ENCODE results near the gene KRTAP17-1. TPM values are rescaled to one million over a fixed set of nuclear protein-coding genes. Genes with fewer than 3 reads are reported as not detected.
A peak's percentile ranks its signal among the peaks of the same experiment; 100 is the strongest.

The KRTAP17-1 gene
- total RNA-seq (2021) (not detected in 2 replicates), Bru-seq, nascent RNA (not detected), BruChase-seq, experiment 1, labeled RNA remaining after a 2-hour chase (not detected), BruChase-seq, experiment 2, labeled RNA remaining after a 6-hour chase (not detected)
- long read RNA-seq, result 0 reads

- Histone ChIP-seq H3K4me1 (replicated peaks; ENCODE audit: insufficient read depth) (no peaks in the 10 kb centered on the region), H3K4me2 (no peak within 1 kb of the TSS), H3K4me3 (no peak within 1 kb of the TSS), H3F3A (ENCODE audit: insufficient read depth, low read depth) (no peaks in the 10 kb centered on the region), H3K36me3 (ENCODE audit: low read depth) (peaks cover 4% of the 10 kb centered on the region; the same call in 1 of the 2 replicates), H3K27ac (no peak within 1 kb of the TSS), H2AFZ (no peak within 1 kb of the TSS), H4K20me1 (ENCODE audit: insufficient read depth) (no peaks in the 10 kb centered on the region), H3K79me2 (ENCODE audit: low read depth) (no peaks in the 10 kb centered on the region), H3K9me3 (ENCODE audit: insufficient read depth, low read depth) (no peaks in the 10 kb centered on the region; the same call in none of the 2 replicates), H3K9me2 (ENCODE audit: insufficient read depth) (no peaks in the 10 kb centered on the region), H3K27me3 (ENCODE audit: insufficient read depth, low read depth) (no peaks in the 10 kb centered on the region)
- no TSS peak for BruUV-seq (replicated peaks)
- TF ChIP-seq CTCF (conservative IDR thresholded peaks at IDR 0.05) (no peak), EZH2 (IDR thresholded peaks at IDR 0.05; ENCODE audit: low read depth) (no peak)
- POLR2A ChIA-PET (ENCODE audit: unreplicated experiment), result interaction anchor here (0.5 kb wide), 1 partner anchor 88 kb away, joined by 3 read pairs; no protein-coding TSS in a partner anchor
- no peak for DNase-seq
- intact Hi-C loops (cut with micrococcal nuclease; ENCODE audit: unreplicated experiment), result no loop called here
- CTCF ChIA-PET, result interaction anchor here (0.6 kb wide), 1 partner anchor 207 kb away, joined by 3 read pairs; no protein-coding TSS in a partner anchor
Observed at GRCh38 chr17:41315204-41315794, at the start of gene KRTAP17-1. Gene KRTAP17-1, minus strand, starts transcription at chr17:41315710. Its CDS starts 60 bp downstream, at chr17:41315650.

- CTCF ChIA-PET, result no interaction called here
- no peaks in the 10 kb centered on the region for H3K27me3 ChIP-seq (ENCODE audit: insufficient read depth, low read depth)
- H2AFZ ChIP-seq, result no peak overlapping the region; the same call in 1 of the 2 replicates
- H3K79me2 ChIP-seq (ENCODE audit: low read depth), result no peaks in the 10 kb centered on the region
- TF ChIP-seq EZH2 (IDR thresholded peaks at IDR 0.05; ENCODE audit: low read depth), result no peak
- TF ChIP-seq CTCF (conservative IDR thresholded peaks at IDR 0.05), result no peak
- no peak overlapping the region for H3K4me2 ChIP-seq
- no peak overlapping the region for H3K27ac ChIP-seq
- POLR2A ChIA-PET (ENCODE audit: unreplicated experiment), result no interaction called here
- H3K9me3 ChIP-seq (ENCODE audit: insufficient read depth, low read depth), result 0 out of 2 replicates have a peak, but pooled peaks cover 3% of the 10 kb centered on the region
- peaks cover 26% of the 10 kb centered on the region for H3F3A ChIP-seq (ENCODE audit: insufficient read depth, low read depth)
- no peaks in the 10 kb centered on the region for H3K36me3 ChIP-seq (ENCODE audit: low read depth)
- no peak overlapping the region for H3K4me3 ChIP-seq
- no peaks in the 10 kb centered on the region for H4K20me1 ChIP-seq (ENCODE audit: insufficient read depth)
- intact Hi-C loops (cut with micrococcal nuclease; ENCODE audit: unreplicated experiment), result no loop called here
- no peaks in the 10 kb centered on the region for H3K9me2 ChIP-seq (ENCODE audit: insufficient read depth)
- H3K4me1 ChIP-seq (replicated peaks; ENCODE audit: insufficient read depth), result peaks cover 51% of the 10 kb centered on the region
- no TSS peak for BruUV-seq (replicated peaks)
- DNase-seq, result peak in 1 of 2 experiments; percentile 44
Observed at GRCh38 chr17:41363881-41364280, 48.4 kb upstream of the KRTAP17-1 start.

- TF ChIP-seq CTCF (conservative IDR thresholded peaks at IDR 0.05) (no peak), EZH2 (IDR thresholded peaks at IDR 0.05; ENCODE audit: low read depth) (no peak)
- Histone ChIP-seq H3K4me2 (peak overlapping the region; percentile 35), H3K79me2 (ENCODE audit: low read depth) (no peaks in the 10 kb centered on the region), H3F3A (ENCODE audit: insufficient read depth, low read depth) (peaks cover 19% of the 10 kb centered on the region), H3K27me3 (ENCODE audit: insufficient read depth, low read depth) (no peaks in the 10 kb centered on the region), H4K20me1 (ENCODE audit: insufficient read depth) (no peaks in the 10 kb centered on the region), H3K27ac (peak overlapping the region; percentile 84), H3K36me3 (ENCODE audit: low read depth) (no peaks in the 10 kb centered on the region), H2AFZ (0 out of 2 replicates have a peak overlapping the region, but pooled peaks have one; percentile 9), H3K4me3 (no peak overlapping the region), H3K9me2 (ENCODE audit: insufficient read depth) (0 out of 2 replicates have a peak, but pooled peaks cover 3% of the 10 kb centered on the region), H3K4me1 (replicated peaks; ENCODE audit: insufficient read depth) (peaks cover 43% of the 10 kb centered on the region), H3K9me3 (ENCODE audit: insufficient read depth, low read depth) (0 out of 2 replicates have a peak, but pooled peaks cover 3% of the 10 kb centered on the region)
- ChIA-PET POLR2A (ENCODE audit: unreplicated experiment) (interaction anchor here (0.5 to 0.7 kb wide), 5 partner anchors 13 to 507 kb away, joined by 3 to 6 read pairs (median 3); no protein-coding TSS in a partner anchor), CTCF (no interaction called here)
- BruUV-seq (replicated peaks), result no TSS peak
- intact Hi-C loops (cut with micrococcal nuclease; ENCODE audit: unreplicated experiment), result no loop called here
- peak; percentile 44 to 94 for DNase-seq
Observed at GRCh38 chr17:41360296-41360995, 44.9 kb upstream of the KRTAP17-1 start.
